Cardiac muscle cell (in vitro differentiated cells and primary cell): ENCODE data around the gene EPHX1. TPM values are rescaled to one million over a fixed set of nuclear protein-coding genes. Genes with fewer than 3 reads are reported as not detected.

ENCODE experiments used
- DNase-seq, 2 donors: peaks; one replicate each; pipeline versions ENCODE4 v3.0.0 to v3.0.0-alpha.2; 2010 to 2017; ENCODE audit warnings: low read depth in 1 of 2, low spot score in 1 of 2
- H3K27ac ChIP-seq: fragments of 200-600 bp; sonication (generic); 2 replicates; pipeline ENCODE4 v1.5.1; 2016
- H3K27me3 ChIP-seq: fragments of 200-600 bp; sonication (generic); 2 replicates; pipeline ENCODE4 v1.6.0; 2016; ENCODE audit warnings: control low read depth
- H3K36me3 ChIP-seq: fragments of 200-600 bp; sonication (generic); 2 replicates; pipeline ENCODE4 v1.5.1; 2016; ENCODE audit warnings: control low read depth
- H3K4me1 ChIP-seq: fragments of 200-600 bp; sonication (generic); 2 replicates; pipeline ENCODE4 v1.8.1; 2017; ENCODE audit warnings: low read depth, mild to moderate bottlenecking, mixed run types
- H3K4me3 ChIP-seq: fragments of 200-600 bp; sonication (generic); 2 replicates; pipeline ENCODE4 v1.5.1; 2016; ENCODE audit warnings: mild to moderate bottlenecking
- H3K9me3 ChIP-seq: fragments of 200-600 bp; sonication (generic); 2 replicates; pipeline ENCODE4 v1.5.1; 2017; ENCODE audit warnings: low read depth, mild to moderate bottlenecking, control low read depth
- CTCF ChIP-seq: IDR thresholded peaks from 2 replicates; pipeline ENCODE4 v1.5.1; 2012; ENCODE audit warnings: low read depth, mild to moderate bottlenecking, low read length
- polyA plus RNA-seq: library from polyadenylated mRNA; unstranded; fragments of >200 nt; fragmentation: Nextera tagmentation; extraction: Ambion mirVana; gene quantifications from 2 replicates; pipeline ENCODE4 v1.2.1, GENCODE V29; 2016
- total RNA-seq: library from RNA; depleted of rRNA; stranded (reverse); fragments of >200 nt; gene quantifications from 2 replicates; pipeline ENCODE4 v1.2.3, GENCODE V29; 2016

Gene EPHX1
- total and polyA plus RNA-seq, 2 experiments from 2014 or later, result 15.8 to 33.8 TPM

GRCh38 chr1:225881959-225882693 lies 72.2 kb downstream of the EPHX1 start, which contains the start of gene TMEM63A:
TMEM63A (minus strand) TSS chr1:225882380; CDS start chr1:225877580, 4,800 bp downstream.
- H3K36me3 ChIP-seq, result no peaks in the 10 kb centered on the region
- H3K27ac ChIP-seq, result peak within 1 kb of the TSS; percentile 45
- no peaks in the 10 kb centered on the region for H3K4me1 ChIP-seq
- no peaks in the 10 kb centered on the region for H3K27me3 ChIP-seq
- TF ChIP-seq CTCF, result peak; percentile 27
- DNase-seq, result peak; percentile 90 to 95
- H3K4me3 ChIP-seq, result peak within 1 kb of the TSS; percentile 59
- H3K9me3 ChIP-seq, result no peaks in the 10 kb centered on the region

GRCh38 chr1:225882694-225883615 lies 73.0 kb downstream of the EPHX1 start:
- H3K4me1 ChIP-seq, result no peaks in the 10 kb centered on the region
- no peak for TF ChIP-seq CTCF
- no peaks in the 10 kb centered on the region for H3K27me3 ChIP-seq
- no peaks in the 10 kb centered on the region for H3K36me3 ChIP-seq
- H3K9me3 ChIP-seq, result no peaks in the 10 kb centered on the region
- DNase-seq, result peak; percentile 51 to 61
- H3K4me3 ChIP-seq, result peak overlapping the region; percentile 59
- peak overlapping the region; percentile 45 for H3K27ac ChIP-seq

- no peak for DNase-seq
- no peaks in the 10 kb centered on the region for H3K36me3 ChIP-seq
- no peak overlapping the region for H3K27ac ChIP-seq
- H3K4me1 ChIP-seq, result no peaks in the 10 kb centered on the region
- H3K4me3 ChIP-seq, result no peak overlapping the region
- no peaks in the 10 kb centered on the region for H3K9me3 ChIP-seq
- no peak for TF ChIP-seq CTCF
- no peaks in the 10 kb centered on the region for H3K27me3 ChIP-seq
These were observed 73.8 kb downstream of the EPHX1 start for GRCh38 chr1:225883616-225884265.

GRCh38 chr1:225885336-225885735 lies 75.4 kb downstream of the EPHX1 start:
- Histone ChIP-seq H3K36me3 (no peaks in the 10 kb centered on the region), H3K27me3 (no peaks in the 10 kb centered on the region), H3K4me1 (no peaks in the 10 kb centered on the region), H3K27ac (no peak overlapping the region), H3K4me3 (no peak overlapping the region), H3K9me3 (no peaks in the 10 kb centered on the region)
- DNase-seq, result no peak
- TF ChIP-seq CTCF, result no peak

GRCh38 chr1:225886159-225887029 lies 76.5 kb downstream of the EPHX1 start:
- no peak overlapping the region for H3K4me3 ChIP-seq
- no peaks in the 10 kb centered on the region for H3K36me3 ChIP-seq
- no peak overlapping the region for H3K27ac ChIP-seq
- TF ChIP-seq CTCF, result no peak
- no peaks in the 10 kb centered on the region for H3K4me1 ChIP-seq
- H3K27me3 ChIP-seq, result no peaks in the 10 kb centered on the region
- DNase-seq, result no peak
- no peaks in the 10 kb centered on the region for H3K9me3 ChIP-seq
